SK-N-SH (cell line): ENCODE data around the gene HS6ST3. TPM values are rescaled to one million over a fixed set of nuclear protein-coding genes. Genes with fewer than 3 reads are reported as not detected.

Experiments
- CTCF ChIA-PET: fragments of 300-600, 350-600 bp; formaldehyde crosslinking; extraction: SDS; loops from one replicate; lab custom pipeline; 2021; lab: Yijun Ruan, JAX
- POLR2A ChIA-PET: fragments of 350-600 bp; sonication (Branson Sonifier 250); formaldehyde crosslinking; extraction: SDS; loops from one replicate; lab custom pipeline; 2020; ENCODE audit warnings: antibody characterized with exemption, inconsistent platforms; lab: Yijun Ruan, JAX
- DNase-seq: peaks from one replicate; pipeline ENCODE4 v3.0.0; 2012
- H2AFZ ChIP-seq: fragments of 200-600 bp; sonication (generic); 2 replicates; pipeline ENCODE4 v1.8.1; 2016; ENCODE audit warnings: antibody characterized with exemption, mild to moderate bottlenecking, low read depth
- H3F3A ChIP-seq: fragments of 200-600 bp; sonication (generic); replicated peaks from 2 replicates; pipeline ENCODE3; 2016; ENCODE audit warnings: antibody characterized with exemption, mild to moderate bottlenecking; ENCODE audit not compliant: insufficient read depth
- H3K27ac ChIP-seq, 2 experiments: fragments of 200-500 bp in 1 of 2; fragments of 200-600 bp in 1 of 2; sonication (Bioruptor generic) in 1 of 2; sonication (generic), shearing (Covaris generic) in 1 of 2; 2 replicates each; pipeline versions ENCODE4 v1.5.1 to v1.6.1; 2014 to 2016; ENCODE audit warnings: low read depth in 2 of 2, inconsistent platforms in 1 of 2, low read length in 1 of 2, mild to moderate bottlenecking in 1 of 2, mixed read lengths in 1 of 2
- H3K27me3 ChIP-seq: fragments of 200-600 bp; sonication (generic), shearing (Covaris generic); 2 replicates; pipeline ENCODE4 v1.6.1; 2016; ENCODE audit warnings: mixed run types; ENCODE audit not compliant: insufficient read depth
- H3K36me3 ChIP-seq, 2 experiments: fragments of 200-500 bp in 1 of 2; fragments of 200-600 bp in 1 of 2; sonication (Bioruptor generic) in 1 of 2; sonication (generic) in 1 of 2; replicated peaks in 1 of 2; 2 replicates each; pipeline versions ENCODE3 to v1.5.1; 2014 to 2016; ENCODE audit warnings: low read length in 1 of 2, mild to moderate bottlenecking in 1 of 2; ENCODE audit not compliant: insufficient read depth in 2 of 2, control insufficient read depth in 1 of 2
- H3K4me1 ChIP-seq, 2 experiments: fragments of 200-500 bp in 1 of 2; fragments of 200-600 bp in 1 of 2; sonication (Bioruptor generic) in 1 of 2; sonication (generic), shearing (Covaris generic) in 1 of 2; 2 replicates each; pipeline versions ENCODE4 v1.5.1 to v1.6.1; 2014 to 2016; ENCODE audit warnings: low read depth in 1 of 2, low read length in 1 of 2, mixed run types in 1 of 2; ENCODE audit not compliant: insufficient read depth in 2 of 2, control insufficient read depth in 1 of 2
- H3K4me2 ChIP-seq: fragments of 200-600 bp; sonication (generic), shearing (Covaris generic); 2 replicates; pipeline ENCODE4 v1.6.1; 2017; ENCODE audit warnings: mixed run types
- H3K4me3 ChIP-seq, 2 experiments: fragments of 200-500 bp in 1 of 2; fragments of 200-600 bp in 1 of 2; sonication (Bioruptor generic) in 1 of 2; sonication (generic), shearing (Covaris generic) in 1 of 2; 2 replicates each; pipeline versions ENCODE4 v1.5.1 to v1.8.1; 2014 to 2016; ENCODE audit warnings: low read depth in 2 of 2, inconsistent platforms in 1 of 2, low read length in 1 of 2, mild to moderate bottlenecking in 1 of 2, mixed read lengths in 1 of 2, moderate library complexity in 1 of 2
- H3K79me2 ChIP-seq: fragments of 200-600 bp; sonication (generic); 2 replicates; pipeline ENCODE4 v1.8.1; 2017; ENCODE audit warnings: mild to moderate bottlenecking; ENCODE audit not compliant: insufficient read depth
- H3K9ac ChIP-seq: fragments of 200-600 bp; sonication (generic); 2 replicates; pipeline ENCODE4 v1.6.1; 2017; ENCODE audit warnings: mixed run types
- H3K9me2 ChIP-seq: fragments of 200-600 bp; sonication (generic); 2 replicates; pipeline ENCODE4 v1.6.1; 2017; ENCODE audit warnings: mixed run types
- H3K9me3 ChIP-seq: fragments of 200-600 bp; sonication (generic); 2 replicates; pipeline ENCODE4 v1.6.1; 2017; ENCODE audit warnings: mixed run types, mild to moderate bottlenecking, moderate library complexity
- H4K20me1 ChIP-seq: fragments of 200-600 bp; sonication (generic); 2 replicates; pipeline ENCODE4 v1.6.1; 2017; ENCODE audit warnings: mild to moderate bottlenecking, mixed run types; ENCODE audit not compliant: insufficient read depth
- CHD2 ChIP-seq: fragments of 150-350 bp; IDR thresholded peaks from 2 replicates; pipeline ENCODE4 v1.6.1; 2018; ENCODE audit warnings: low read length; ENCODE audit not compliant: partially characterized antibody
- ELF1 ChIP-seq: IDR thresholded peaks from 2 replicates; pipeline ENCODE4 v1.4.0; 2012
- EZH2phosphoT487 ChIP-seq: fragments of 200-600 bp; sonication (generic); IDR thresholded peaks from 2 replicates; pipeline ENCODE4 v1.6.1; 2017; ENCODE audit warnings: low read depth, mixed run types, mild to moderate bottlenecking, antibody characterized with exemption, moderate library complexity, borderline replicate concordance
- FOSL2 ChIP-seq: IDR thresholded peaks from 2 replicates; pipeline ENCODE4 v1.4.0; 2012; ENCODE audit warnings: low read depth, mild to moderate bottlenecking, moderate library complexity, borderline replicate concordance
- GABPA ChIP-seq: IDR thresholded peaks from 2 replicates; pipeline ENCODE4 v1.4.0; 2012; ENCODE audit warnings: low read depth, mild to moderate bottlenecking
- JUND ChIP-seq: IDR thresholded peaks from 2 replicates; pipeline ENCODE4 v1.4.0; 2012
- MXI1 ChIP-seq: IDR thresholded peaks from 2 replicates; pipeline ENCODE4 v1.6.1; 2012; ENCODE audit warnings: mild to moderate bottlenecking, low read depth, low read length, improper control_type of control experiment
- NRF1 ChIP-seq: IDR thresholded peaks from 2 replicates; pipeline ENCODE4 v1.6.1; 2012; ENCODE audit warnings: low read depth, mild to moderate bottlenecking, low read length
- RXRA ChIP-seq: IDR thresholded peaks from 2 replicates; pipeline ENCODE4 v1.4.0; 2012; ENCODE audit warnings: low read depth, mild to moderate bottlenecking, borderline replicate concordance
- SIN3A ChIP-seq: IDR thresholded peaks from 2 replicates; pipeline ENCODE4 v1.6.1; 2012; ENCODE audit warnings: low read depth, mild to moderate bottlenecking, low read length, moderate library complexity, borderline replicate concordance
- SMC3 ChIP-seq: IDR thresholded peaks from 2 replicates; pipeline ENCODE4 v1.6.1; 2012; ENCODE audit warnings: low read depth, low read length, improper control_type of control experiment
- TAF1 ChIP-seq: IDR thresholded peaks from 2 replicates; pipeline ENCODE4 v1.6.1; 2012; ENCODE audit warnings: low read depth, mild to moderate bottlenecking, low read length, moderate library complexity, borderline replicate concordance
- USF1 ChIP-seq: IDR thresholded peaks from 2 replicates; pipeline ENCODE4 v1.4.0; 2012; ENCODE audit warnings: low read depth, borderline replicate concordance
- YY1 ChIP-seq: IDR thresholded peaks from 2 replicates; pipeline ENCODE4 v1.4.0; 2012; ENCODE audit warnings: low read depth, mild to moderate bottlenecking
- whole genome bisulfite sequencing: methylation state at CpG from one replicate; pipeline ENCODE4 v1.1.6; 2017; ENCODE audit warnings: low lambda C conversion rate; 5-methylcytosine and 5-hydroxymethylcytosine counted together
- polyA plus RNA-seq, 3 experiments: library from polyadenylated mRNA; depleted of rRNA; stranded (reverse); fragments of >200 nt; gene quantifications; 2 replicates each; pipeline ENCODE4 v1.2.3, GENCODE V29; 2012
- TF ChIP-seq, protein P1 (sequence below): IDR thresholded peaks from 2 replicates; pipeline ENCODE4 v1.6.1; 2012; ENCODE audit warnings: mild to moderate bottlenecking, low read depth, low read length, moderate library complexity
- TF ChIP-seq, protein P2 (sequence below): IDR thresholded peaks from 2 replicates; pipeline ENCODE4; 2012
- TF ChIP-seq, protein P3 (sequence below): IDR thresholded peaks from 2 replicates; pipeline ENCODE4 v1.4.0; 2012; ENCODE audit warnings: low read depth

Gene HS6ST3
- polyA plus RNA-seq, 1 of the 3 experiments (the other 2 are of a cell fraction): under 0.01 TPM

GRCh38 chr13:96728463-96728862 is 638.6 kb downstream of the HS6ST3 start:
- ChIA-PET POLR2A (no interaction called here), CTCF (interaction anchor here (0.6 to 0.7 kb wide), 2 partner anchors 130 to 334 kb away, joined by 3 read pairs; no protein-coding TSS in a partner anchor)
- 25% methylated on average over 2 of the region's 2 CpGs for WGBS
- no peaks in the 10 kb centered on the region for H3K36me3 ChIP-seq
- no peak for DNase-seq
- H3K4me2 ChIP-seq: no peak overlapping the region
- H3K27me3 ChIP-seq: no peaks in the 10 kb centered on the region
- H3F3A ChIP-seq: no peaks in the 10 kb centered on the region
- no peaks in the 10 kb centered on the region for H3K4me1 ChIP-seq
- H3K4me3 ChIP-seq: no peak overlapping the region
- no peaks in the 10 kb centered on the region for H4K20me1 ChIP-seq
- no peaks in the 10 kb centered on the region for H3K9me3 ChIP-seq
- no peak overlapping the region for H3K27ac ChIP-seq
- no peaks in the 10 kb centered on the region for H3K79me2 ChIP-seq
- TF ChIP-seq EZH2phosphoT487 (no peak), MXI1 (no peak), SIN3A (no peak), RXRA (no peak), CHD2 (no peak), ELF1 (no peak), NRF1 (no peak), JUND (no peak), TAF1 (no peak), FOSL2 (no peak), YY1 (no peak), GABPA (no peak), USF1 (no peak), SMC3 (no peak)
- TF ChIP-seq, protein P1, sequence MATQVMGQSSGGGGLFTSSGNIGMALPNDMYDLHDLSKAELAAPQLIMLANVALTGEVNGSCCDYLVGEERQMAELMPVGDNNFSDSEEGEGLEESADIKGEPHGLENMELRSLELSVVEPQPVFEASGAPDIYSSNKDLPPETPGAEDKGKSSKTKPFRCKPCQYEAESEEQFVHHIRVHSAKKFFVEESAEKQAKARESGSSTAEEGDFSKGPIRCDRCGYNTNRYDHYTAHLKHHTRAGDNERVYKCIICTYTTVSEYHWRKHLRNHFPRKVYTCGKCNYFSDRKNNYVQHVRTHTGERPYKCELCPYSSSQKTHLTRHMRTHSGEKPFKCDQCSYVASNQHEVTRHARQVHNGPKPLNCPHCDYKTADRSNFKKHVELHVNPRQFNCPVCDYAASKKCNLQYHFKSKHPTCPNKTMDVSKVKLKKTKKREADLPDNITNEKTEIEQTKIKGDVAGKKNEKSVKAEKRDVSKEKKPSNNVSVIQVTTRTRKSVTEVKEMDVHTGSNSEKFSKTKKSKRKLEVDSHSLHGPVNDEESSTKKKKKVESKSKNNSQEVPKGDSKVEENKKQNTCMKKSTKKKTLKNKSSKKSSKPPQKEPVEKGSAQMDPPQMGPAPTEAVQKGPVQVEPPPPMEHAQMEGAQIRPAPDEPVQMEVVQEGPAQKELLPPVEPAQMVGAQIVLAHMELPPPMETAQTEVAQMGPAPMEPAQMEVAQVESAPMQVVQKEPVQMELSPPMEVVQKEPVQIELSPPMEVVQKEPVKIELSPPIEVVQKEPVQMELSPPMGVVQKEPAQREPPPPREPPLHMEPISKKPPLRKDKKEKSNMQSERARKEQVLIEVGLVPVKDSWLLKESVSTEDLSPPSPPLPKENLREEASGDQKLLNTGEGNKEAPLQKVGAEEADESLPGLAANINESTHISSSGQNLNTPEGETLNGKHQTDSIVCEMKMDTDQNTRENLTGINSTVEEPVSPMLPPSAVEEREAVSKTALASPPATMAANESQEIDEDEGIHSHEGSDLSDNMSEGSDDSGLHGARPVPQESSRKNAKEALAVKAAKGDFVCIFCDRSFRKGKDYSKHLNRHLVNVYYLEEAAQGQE: no peak
- TF ChIP-seq, protein P2, sequence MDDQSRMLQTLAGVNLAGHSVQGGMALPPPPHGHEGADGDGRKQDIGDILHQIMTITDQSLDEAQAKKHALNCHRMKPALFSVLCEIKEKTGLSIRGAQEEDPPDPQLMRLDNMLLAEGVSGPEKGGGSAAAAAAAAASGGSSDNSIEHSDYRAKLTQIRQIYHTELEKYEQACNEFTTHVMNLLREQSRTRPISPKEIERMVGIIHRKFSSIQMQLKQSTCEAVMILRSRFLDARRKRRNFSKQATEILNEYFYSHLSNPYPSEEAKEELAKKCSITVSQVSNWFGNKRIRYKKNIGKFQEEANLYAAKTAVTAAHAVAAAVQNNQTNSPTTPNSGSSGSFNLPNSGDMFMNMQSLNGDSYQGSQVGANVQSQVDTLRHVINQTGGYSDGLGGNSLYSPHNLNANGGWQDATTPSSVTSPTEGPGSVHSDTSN: no peak
- TF ChIP-seq, protein P3, sequence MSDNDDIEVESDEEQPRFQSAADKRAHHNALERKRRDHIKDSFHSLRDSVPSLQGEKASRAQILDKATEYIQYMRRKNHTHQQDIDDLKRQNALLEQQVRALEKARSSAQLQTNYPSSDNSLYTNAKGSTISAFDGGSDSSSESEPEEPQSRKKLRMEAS: no peak
- no peak overlapping the region for H2AFZ ChIP-seq
- H3K9me2 ChIP-seq: no peaks in the 10 kb centered on the region
- H3K9ac ChIP-seq: no peak overlapping the region
